Stimulated activated CD4-positive, alpha-beta T cell treated with anti-CD3 and anti-CD28 coated beads, Interleukin-15, amount 100 ng/mL, for 1 hour (primary cell): ENCODE data around the gene ARMH2.

ENCODE experiments used
- DNase-seq, 2 donors: peaks; one replicate each; pipeline ENCODE4 v3.0.0-alpha.2; 2020; ENCODE audit warnings: low read depth in 1 of 2, low spot score in 1 of 2

ARMH2 gene

DNA sequence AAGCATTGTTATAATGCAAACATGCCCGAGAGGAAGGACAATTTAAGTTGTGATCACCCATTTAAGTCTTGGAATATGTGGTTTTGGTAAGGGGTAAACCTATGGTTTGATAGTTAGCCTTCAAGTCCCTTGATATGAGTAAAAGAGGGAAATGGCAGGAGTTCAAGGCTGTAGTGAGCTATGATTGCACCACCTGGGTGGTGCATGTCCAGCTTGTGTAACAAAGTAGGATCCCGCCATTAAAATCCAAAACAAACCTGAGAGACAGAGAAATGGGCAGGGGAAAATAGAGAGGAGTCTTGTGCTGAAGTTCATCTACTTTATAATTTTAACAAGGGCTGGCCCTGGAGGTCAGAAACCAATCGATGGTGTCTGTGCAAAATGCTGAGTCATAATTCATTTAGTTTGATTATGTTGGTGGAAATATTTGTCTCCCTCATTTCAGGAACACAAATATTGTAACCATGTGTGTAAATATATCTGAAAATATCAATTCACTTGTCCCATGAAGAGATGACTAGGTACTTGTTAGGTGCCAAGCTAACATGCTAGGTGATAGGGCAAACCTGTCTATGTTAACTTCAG lies 23.2 kb upstream of the ARMH2 start:
- DNase-seq: no peak

DNA sequence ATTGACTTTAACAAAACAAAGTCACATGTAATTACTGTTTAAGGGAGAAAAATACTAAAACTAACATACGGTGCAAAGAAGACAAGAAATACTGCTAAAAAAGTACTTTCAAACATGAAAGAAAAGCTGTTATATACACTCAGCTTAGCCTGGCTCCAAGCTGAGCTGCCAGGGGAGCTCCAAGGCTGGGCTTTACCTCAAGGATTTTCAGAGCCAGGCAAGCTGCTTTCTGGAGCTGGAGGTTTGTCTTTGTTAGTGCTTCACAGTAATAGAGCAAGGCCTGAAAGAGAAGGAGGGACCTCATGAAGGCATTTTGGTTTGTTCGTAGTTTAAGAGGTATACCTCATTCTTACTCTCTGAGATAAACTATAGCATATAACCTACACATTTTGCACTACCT lies 19.6 kb upstream of the ARMH2 start:
- DNase-seq: no peak

DNA sequence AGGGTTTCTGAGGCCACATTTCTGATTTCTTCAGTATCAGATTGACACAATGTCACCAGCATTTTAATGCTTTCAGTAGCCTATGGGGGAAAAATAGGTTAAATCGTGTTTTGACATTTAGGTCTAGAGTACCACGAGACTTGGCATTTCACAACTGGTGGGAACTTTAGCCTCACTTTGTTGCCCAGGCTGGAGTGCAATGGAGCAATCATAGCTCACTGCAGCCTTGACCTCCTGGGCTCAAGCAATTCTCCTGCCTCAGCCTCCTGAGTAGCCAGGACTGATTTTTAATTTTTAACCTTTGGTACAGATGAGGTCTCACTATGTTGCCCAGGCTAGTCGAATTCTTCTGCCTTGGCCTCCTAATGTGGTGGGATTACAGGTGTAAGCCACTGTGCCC lies 11.0 kb upstream of the ARMH2 start:
- DNase-seq: no peak

DNA sequence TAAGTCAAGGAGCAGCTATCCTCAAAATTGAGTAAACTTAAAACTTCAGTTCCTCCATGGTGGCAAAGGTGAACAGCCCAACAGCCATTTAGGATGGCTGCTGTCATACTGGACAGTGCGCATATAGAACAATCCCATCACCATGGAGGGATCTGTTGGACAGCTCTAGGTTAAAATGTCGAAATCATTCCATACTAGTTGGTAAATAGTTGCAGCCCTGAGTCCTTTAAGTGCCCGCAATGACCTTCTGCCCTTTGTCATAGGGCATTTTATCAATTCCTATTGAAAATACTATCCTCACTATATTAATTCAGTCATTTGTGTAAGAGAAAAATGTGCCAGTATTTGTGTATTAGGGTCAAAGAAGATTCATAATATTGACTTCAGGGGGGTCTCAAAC lies 8.9 kb upstream of the ARMH2 start:
- DNase-seq: no peak

DNA sequence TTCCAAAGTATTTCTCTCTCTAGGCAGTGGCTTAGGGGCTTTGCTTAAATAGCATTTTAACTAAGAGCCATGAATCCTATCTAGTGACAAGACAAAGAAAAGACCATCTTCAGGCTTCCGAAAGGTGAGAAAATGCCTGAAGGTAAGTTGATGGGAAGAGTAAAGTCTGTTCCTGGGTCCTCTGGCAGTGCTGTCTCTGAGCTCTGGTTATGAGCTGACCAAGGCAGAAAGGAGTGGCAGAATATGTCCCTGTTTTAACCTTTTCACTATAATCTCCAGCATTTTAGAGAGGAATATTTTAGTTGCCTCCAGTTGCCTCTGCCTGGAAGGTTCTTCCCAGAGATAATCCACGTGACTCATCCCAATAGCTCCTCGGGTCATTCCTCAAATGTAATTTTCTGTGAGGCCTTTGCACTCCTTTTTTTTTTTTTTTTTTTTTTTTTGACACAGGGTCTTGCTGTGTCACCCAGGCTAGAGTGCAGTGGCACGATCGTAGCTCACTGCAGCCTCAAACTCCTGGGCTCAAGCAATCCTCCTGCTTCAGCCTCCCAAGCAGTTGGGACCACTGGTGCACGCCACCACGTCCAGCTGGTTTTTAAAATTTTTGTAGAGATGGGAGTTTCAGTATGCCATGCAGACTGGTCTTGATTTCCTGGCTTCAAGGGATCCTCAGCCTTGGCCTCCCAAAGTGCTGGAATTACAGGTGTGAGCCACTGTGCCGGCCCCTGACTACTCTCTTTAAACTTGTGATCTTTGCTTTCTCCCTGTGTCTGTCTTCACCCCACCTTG lies 3.7 kb upstream of the ARMH2 start:
- DNase-seq: no peak

DNA sequence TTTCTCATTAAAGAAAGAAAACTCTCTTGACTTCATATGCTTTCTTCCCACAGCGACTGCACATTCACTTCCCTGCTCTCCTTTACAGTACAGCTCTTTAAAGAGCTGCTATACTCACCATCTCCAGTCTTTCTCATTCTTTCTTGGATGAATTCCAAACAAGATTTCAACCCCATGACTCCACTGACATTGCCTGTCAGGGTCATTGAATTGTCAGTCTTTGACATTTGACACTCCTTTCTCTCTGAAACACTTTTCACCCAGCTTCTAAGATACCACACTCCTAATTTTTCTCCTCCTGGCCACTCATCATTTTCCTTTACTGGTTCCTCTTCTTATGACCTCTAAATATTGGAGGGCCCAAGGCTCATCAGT lies 811 bp upstream of the ARMH2 start:
- no peak for DNase-seq

DNA sequence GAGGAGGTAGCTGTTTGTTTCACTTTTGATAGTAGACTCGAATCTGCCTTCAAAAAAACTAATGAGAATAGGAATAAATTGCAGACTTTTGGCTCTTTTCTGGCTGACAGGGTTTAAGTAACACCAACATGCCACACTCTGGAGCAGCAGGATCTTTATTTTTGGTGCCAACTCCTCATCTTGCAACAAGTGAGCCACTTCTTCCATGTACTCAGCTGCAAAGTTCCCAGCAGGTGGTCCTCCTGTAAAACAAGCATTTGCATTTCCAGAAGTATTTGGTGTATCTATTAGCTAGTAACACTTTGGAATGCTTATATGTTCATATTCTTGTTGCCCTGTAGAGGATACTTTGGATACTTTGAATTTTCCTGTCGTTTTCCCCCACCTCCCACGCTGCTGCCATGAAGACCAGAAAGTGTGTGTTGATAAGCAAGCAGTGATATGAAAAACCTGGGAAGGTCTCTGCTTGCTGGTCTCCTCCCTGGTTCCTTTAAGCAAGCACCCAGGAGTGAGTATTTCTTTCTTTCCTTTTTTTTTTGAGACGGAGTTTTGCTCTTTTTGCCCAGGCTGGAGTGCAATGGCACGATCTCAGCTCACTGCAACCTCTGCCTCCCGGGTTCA lies 1.0 kb downstream of the ARMH2 start:
- no peak for DNase-seq

DNA sequence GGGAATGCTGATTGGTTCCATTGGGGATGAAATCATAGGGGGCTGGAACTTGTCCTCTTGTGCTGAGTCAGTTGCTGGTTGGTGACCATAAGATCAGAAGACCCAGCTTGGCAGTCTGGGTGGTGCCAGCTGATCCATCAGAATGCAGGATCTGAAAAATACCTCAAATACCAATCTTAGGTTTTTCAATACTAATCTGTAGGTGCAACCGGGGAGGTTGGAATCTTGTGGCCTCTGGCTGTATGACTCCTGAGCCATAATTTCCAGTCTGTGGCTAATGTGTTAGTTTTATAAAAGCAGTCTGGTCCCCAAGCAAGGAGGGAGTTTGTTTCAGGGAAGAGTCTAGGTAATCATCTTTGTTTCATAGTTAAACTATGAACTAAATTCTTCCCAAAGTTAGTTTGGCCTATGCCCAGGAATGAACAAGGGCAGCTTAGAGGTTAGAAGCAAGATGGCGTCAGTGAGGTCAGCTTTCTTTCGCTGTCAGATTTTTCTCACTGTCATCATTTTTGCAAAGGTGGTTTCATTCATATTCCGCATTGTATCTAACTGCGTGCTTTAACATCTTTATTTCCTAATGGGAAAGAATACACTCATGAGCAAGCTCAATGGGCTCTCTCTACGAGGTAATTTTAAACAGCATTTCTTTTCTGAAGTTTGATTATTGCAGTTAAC lies 2.0 kb downstream of the ARMH2 start:
- DNase-seq: no peak

DNA sequence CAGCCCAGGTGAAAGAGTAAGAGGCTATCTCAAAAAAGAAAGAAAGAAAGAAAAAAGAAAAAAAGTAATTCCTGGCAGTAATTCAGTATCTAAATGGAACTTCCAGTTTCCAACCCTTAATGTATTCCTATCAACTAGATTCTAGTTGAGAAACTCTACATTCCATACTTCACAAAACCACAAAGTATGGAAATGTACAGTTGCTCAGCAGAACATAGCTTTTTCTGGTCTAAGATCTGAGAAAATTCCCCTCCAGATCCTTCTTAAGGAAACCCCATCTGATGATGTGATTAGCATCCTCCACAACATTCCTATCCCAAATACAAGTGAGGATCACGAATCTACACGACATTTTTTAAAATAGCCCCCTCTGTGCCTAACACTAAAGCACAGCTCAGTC lies 3.6 kb downstream of the ARMH2 start:
- no peak for DNase-seq

DNA sequence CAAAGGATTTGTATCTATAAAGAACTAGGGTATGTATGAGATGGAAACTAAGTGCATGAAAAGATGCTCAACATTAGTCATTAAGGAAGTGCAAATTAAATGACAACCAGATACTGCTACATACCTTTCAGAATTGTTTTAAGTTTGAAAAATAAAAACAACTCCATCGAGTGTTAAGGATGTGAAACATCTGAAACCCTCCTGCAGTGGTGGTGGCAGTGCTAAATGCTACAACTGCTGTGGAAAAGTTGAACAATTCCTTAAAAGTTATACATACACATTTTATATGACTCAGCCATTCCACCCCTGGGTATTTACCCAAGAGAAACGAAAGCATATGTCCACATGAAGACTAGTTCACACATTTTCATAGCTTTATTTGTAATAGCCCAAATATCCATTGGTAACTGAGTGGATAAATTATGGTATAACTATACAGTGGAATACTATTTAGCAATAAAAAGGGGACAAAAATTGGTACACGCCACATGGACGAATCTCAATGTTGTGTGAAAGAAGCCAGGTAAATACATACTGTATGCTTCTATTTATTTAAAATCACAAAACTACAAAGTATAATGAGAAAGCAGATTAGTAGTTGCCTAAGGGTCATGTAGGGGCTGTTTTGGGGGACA lies 10.6 kb downstream of the ARMH2 start:
- no peak for DNase-seq

DNA sequence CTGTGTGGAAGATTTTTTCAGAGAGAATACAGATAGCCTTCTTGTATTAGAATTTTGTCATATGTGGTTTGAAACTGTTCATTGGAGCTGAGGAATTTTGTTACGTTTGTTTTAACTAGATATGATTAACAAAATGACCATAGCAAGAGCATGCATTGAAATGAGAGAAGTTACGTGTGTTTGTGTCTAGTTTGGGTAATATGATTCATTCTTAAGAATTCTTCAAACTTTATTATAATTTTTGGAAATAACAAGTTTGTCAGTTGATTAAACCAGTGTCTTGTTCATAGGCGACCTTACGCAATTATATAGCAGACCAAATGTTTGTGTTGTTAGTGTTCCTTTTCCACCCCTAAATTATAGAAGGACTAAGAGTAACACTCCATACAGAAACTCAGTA lies 18.5 kb downstream of the ARMH2 start:
- no peak for DNase-seq

DNA sequence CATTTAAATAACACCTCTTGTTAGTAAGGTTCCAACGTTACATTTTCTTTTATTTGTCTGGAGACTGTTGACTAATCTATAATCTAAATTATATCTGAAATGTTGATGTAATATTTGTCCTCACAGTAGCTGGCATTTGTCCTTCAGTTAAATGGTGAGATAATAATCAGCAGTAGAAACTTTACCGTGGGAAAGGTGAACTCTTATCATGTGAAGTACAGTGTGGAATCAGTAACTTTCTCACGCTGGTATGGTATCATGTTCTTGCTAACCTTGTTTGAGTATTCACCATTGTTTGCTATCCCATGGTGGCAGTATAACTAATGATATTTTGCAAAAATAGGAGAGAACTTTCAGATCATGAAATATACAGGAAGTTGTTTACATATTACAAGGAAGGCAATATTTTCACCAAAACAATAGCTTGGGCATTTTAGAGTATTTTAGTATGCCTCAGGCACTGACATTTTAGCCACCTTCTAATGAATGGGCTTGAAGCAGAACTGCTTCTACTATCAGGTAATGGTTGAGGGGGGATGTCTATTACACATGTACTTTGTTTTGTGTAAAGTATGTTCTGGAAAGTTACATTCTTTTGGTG lies 19.2 kb downstream of the ARMH2 start:
- no peak for DNase-seq

DNA sequence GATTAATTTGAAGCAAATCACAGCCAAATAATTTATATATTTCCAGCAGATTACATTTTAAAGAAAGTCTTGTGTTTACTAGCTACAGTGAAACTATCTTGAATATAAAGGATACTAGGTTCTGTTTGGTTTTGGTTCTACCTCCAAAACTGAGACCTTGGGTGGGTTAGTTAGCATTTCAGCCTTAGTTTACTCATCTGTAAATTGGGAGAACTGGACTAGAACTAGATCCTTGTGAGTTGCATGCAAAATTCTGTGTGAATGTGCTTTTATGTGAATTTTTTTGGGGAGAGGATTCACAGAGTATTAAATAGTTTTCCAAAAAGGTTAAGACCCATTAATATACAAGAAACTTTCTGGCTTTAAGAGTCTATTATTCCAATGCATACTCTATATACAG lies 19.8 kb downstream of the ARMH2 start:
- DNase-seq: no peak

DNA sequence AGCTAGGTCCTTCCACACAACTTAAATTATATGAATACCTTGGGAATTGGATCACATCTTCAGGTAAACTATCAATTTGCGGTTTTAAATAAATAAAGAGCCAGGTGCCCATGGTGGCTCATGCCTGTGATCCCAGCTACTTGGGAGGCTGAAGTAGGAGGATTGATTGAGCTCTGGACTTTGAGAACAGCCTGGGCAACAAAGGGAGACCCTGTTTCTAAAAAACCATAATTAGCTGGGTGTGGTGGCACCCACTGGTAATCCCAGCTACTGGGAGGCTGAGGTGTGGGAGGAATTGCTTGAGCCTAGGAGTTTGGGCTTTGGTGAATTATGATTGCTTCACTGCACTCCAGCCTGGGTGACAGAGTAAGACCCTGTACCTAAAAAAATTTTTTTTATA lies 20.6 kb downstream of the ARMH2 start:
- no peak for DNase-seq

DNA sequence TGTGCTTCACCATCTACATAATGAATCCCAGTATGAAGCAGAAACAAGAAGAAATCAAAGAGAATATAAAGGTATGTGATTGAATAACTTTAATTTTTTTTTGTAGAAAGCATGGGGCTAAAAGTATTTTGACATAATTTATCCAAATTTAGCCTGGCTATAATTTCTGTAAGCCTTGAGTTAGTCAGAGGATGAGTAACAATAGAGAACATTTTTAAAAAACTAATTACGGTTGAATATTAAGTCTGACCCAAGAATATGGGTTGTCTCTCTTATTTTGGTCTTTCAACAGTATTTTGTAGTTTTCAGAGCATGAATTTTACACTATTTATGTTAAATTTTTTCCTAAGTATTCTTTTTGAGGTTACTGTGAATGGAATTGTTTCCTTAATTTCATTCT lies 21.5 kb downstream of the ARMH2 start:
- DNase-seq: no peak

DNA sequence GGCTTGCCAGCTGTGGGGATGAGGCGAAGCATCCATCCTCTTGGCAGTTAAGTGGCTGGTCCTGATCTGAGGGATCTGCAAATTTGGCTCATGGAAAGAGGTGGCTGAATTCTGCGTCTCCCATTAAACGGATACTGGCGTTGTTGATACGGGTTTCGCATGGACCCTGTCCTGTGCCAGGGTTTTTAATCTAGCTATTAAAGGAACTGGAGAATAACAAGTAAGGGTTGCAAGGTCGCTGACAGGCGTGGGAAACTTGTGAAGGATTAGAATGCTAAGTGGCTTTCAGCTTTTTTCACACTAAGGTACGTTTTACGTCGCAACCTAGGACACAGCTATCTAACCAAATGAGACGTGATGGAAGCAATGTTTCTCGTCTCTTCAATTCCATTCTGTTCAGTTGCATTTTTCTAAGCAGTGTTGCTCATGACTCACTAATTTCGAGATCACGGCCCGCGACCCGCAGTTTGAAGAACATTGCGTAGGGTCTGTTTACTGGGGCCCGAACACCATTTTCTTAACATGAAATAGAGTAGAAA lies 23.1 kb downstream of the ARMH2 start:
- peak in 1 of 2 donors; percentile 17 for DNase-seq

DNA sequence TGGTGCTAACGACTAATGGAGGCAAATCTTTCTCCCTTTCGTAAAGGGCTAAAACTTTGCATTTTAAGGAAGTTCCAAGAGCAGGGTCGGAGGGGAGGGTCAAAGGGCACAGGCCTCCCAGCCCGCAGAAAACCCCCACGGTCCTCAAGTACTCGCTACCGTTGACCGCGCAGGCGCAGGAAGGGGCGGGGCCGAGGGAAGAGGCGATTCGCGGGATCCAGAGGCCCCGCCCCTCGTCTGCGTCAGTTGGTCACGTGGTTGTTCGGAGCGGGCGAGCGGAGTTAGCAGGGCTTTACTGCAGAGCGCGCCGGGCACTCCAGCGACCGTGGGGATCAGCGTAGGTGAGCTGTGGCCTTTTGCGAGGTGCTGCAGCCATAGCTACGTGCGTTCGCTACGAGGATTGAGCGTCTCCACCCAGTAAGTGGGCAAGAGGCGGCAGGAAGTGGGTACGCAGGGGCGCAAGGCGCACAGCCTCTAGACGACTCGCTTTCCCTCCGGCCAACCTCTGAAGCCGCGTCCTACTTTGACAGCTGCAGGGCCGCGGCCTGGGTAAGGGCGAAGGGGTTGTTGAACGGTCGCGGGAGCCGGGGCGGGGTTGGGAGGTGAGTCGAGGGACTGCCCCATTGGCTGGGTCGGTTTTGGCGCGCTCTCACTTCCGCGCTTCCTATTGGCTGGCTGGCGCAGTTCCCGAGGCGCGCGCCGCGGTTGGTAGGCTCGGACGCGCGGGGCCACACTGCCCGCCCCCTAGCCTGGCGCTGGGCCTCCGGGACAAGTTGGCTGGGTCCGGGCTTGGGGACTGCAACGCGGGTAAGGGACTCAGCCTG lies 23.8 kb downstream of the ARMH2 start, which contains the start of gene GMNN:
Gene GMNN, plus strand, starts transcription at position 242 of the 824 bp plus-strand sequence. CDS start 2,310 bp downstream, outside the sequence.
- peak; percentile 93 to 99 for DNase-seq

DNA sequence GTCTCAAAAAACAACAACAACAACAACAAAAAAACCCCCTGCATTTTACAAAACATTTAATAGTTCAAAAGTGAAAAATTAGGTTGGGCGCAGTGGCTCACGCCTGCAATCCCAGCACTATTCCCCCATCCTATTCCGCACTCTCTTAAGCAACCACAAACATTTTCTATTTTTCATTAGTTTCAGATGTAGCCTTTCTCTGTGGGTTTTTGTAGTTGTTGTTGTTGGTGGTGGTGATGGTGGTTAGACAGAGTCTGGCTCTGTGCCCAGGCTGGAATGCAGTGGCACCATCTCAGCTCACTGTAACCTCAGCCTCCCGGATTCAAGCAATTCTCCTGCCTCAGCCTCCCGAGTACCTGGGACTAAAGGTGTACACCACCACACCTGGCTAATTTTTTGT lies 30.4 kb downstream of the ARMH2 start:
- DNase-seq: no peak

DNA sequence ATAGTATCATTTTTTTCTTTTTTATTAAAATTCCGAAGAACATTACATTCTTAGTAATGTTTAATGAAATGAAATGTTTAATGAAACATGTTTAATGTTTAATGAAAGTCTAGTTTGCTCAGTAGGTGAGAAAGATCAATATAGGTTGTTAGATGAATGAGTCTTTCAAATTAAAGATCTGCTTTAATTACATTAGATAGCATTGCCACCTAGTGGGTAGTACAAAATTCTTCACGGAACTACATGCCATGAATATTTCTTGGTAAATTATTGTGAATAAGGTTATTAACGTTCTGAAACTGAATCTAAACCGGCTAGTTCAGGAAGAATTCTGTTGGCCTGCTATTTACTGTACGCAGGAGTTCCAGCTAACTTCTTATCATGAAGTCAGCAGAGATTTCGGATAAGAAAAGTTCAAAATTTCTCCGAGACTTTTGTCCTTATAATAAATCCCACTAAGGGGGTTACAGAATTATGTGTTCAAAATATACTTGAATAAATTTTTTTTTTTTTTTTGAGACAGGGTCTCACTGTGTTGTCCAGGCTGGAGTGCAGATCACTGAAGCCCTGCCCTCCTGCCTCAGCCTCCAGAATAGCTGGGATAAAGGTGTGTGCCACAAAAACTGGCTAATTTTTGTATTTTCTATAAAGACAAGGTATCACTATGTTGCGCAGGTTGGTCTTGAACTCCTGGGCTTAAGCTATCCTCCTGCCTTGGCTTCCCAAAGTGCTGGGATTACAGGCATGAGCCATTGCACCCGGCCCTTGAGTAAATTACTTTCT lies 31.8 kb downstream of the ARMH2 start:
- no peak for DNase-seq
